Stimulated activated CD8-positive, alpha-beta memory T cell treated with anti-CD3 and anti-CD28 coated beads, Interleukin-12 subunit alpha, Interleukin-12 subunit beta, amount 100 ng/mL, for 4 hours (primary cell): ENCODE measurements around the gene NDUFS5.
"Not testable (repeated sequence)": the region's sequence is repeated elsewhere in the genome, so short reads cannot be mapped to it uniquely, and the experiment has no call there.

ENCODE experiments used
- DNase-seq: peaks from one replicate; pipeline ENCODE4 v3.0.0-alpha.2; 2020; ENCODE audit warnings: low read depth

Gene NDUFS5

DNA sequence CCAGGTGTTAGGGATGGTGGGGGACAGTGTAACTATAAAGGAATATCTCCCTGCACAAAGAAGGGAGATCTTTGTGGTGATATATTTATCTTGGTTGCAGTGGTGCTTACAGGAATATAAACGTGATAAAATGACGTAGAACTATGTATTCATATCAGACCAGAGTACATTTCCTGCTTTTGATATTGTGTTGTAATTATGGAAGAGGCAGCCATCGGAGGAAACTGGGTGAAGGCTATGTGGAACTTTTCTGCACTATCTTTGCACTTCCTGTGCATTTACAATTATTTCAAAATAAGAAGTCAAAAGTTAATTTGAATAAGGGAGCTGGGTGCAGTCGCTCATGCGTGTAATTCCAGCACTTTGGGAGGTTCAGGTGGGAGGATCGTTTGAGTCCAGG, 37.6 kb downstream of the NDUFS5 start:
- DNase-seq = no peak

GRCh38 chr1:39065542-39065941, 39.4 kb downstream of the NDUFS5 start:
- no peak for DNase-seq

DNA sequence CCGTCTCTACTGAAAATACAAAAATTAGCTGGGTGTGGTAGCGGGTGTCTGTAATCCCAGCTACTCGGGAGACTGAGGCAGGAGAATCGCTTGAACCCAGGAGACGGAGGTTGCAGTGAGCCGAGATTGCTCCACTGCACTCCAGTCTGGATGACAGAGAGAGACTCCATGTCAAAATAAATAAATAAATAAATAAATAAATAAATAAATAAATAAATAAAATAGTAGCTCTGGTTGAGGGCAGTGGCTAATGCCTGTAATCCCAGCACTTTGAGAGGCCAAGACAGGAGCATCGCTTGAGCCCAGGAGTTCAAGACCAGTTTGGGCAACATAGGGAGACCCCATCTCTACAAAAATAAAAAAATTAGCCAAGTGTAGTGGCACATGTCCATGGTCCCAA, 42.1 kb downstream of the NDUFS5 start:
- not testable (repeated sequence) for DNase-seq

GRCh38 chr1:39071557-39071956, 45.4 kb downstream of the NDUFS5 start:
- not testable (repeated sequence) for DNase-seq

DNA sequence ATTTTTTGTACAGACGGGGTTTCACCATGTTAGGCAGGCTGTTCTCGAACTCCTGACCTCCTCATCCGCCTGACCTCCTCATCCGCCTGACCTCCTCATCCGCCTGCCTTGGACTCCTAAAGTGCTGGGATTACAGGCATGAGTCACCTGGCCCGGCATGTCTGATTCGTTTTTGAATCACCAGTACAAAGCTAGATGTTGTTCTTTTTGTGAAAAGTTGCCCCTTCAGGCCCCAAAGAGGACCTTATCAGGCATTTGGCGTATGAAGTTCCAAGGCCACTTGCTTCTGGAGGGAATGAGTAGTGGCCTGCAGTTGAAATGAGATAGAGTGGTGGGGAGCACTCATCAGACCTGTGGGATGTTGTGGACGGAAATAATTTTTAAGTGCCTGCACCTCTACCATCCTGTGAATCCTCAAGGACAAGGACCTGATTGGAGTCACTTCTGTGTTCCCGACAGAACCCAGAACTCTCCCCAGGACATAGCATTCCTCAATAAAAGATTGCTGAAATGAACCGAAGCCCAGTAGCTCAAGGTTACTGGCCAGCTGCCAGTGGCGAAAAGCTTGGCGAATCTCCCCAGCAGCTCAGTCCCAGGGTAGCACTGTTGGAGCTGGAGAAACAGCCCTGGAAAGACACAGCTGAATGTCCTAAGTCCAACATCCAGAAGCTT, 50.1 kb downstream of the NDUFS5 start:
- DNase-seq = no peak

DNA sequence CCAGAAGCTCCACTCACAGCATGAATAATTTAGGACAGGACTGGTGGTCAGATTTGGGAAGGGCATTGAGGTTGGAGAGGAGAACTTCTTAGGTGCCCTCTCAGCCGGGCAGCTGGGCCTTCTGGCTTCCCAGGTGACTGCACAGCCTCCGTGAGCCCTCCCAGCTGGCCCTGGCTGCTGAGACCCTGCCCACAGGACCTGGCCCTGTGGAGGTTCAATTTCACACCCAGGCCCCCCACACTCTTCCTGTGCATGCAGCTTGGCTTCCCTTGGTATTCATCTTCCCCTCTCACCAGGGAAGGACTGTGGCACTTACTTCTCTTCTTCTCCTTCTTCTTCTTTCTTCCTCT, 50.6 kb downstream of the NDUFS5 start:
- no peak for DNase-seq

DNA sequence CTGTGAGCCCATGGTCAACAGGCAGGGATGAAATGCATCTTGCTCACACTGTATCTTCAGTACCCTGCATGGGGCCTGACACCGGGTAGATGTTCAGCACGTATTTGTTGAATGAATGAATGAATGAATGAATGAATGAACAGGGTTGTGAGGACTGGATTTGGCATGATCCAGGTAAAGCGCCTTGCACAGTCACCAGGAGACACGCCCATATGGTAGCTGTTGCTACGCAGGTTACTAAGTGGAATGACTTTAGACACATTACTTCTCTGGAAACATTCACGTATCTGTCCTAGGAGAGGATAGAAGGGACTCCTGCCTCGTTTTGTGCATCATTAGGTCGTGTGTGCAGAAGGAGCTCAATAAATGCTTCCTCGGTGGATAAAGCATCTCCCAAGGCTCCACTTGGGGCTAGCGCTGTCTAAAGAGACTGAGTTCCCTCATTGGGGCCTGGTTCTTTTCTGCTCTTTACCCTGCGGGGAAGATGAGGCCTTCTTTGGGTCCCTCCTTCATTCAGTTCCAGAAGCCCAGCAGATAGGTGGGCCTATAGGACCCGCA, 54.2 kb downstream of the NDUFS5 start:
- no peak for DNase-seq

GRCh38 chr1:39080831-39081270, 54.7 kb downstream of the NDUFS5 start:
- no peak for DNase-seq

- no peak for DNase-seq
Observed at GRCh38 chr1:39081271-39082009, 55.3 kb downstream of the NDUFS5 start.

DNA sequence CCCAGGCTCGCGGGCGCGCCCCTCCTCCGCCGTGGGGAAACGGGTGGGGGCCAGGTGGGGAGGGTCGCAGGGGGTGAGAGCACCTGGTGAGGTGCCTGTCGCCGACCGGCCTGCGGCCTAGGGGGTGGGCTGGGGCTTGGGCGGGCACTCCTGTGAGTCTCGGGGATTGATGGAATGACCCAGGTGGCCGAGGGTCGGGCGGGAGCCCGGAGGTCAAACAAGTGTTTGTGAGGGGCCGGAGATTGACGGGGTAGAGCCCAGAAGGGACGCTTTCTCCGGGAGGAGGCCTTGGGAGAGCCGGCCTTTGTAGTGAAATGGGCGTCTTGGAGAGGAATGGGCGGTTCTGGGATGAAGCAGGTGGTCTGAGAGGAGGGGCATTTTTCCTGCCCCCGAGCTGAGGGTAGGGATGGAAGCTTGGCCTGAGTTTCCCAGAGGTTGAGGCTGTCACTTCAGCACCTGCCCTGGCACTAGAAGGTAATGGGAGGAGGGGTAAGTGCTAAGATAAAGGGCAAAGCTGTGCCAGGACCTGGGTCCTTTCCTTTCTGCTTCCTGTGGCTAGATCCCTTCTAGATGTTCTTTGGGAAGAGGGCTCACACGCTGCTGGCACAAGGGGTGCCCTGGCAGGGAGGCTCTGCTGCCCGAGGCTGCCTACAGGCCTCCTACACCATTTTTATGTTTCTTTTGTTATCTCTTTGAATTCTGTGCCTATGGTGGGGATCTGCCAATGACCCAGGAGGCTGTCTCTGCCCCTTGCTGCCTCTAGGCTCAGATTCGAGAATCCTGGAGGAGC, 56.1 kb downstream of the NDUFS5 start:
- DNase-seq = no peak

GRCh38 chr1:39082811-39083576, 56.8 kb downstream of the NDUFS5 start:
- no peak for DNase-seq

GRCh38 chr1:39084191-39084590, 58.0 kb downstream of the NDUFS5 start:
- DNase-seq = no peak
